Measurements from ENCODE around the gene CHKB. TPM values are rescaled to one million over a fixed set of nuclear protein-coding genes. Genes with fewer than 3 reads are reported as not detected.
A peak's percentile ranks its signal among the peaks of the same experiment; 100 is the strongest.

Gene CHKB
- total and polyA plus RNA-seq, 8 donors = 20.4 to 283 (median 31.7) TPM

DNA sequence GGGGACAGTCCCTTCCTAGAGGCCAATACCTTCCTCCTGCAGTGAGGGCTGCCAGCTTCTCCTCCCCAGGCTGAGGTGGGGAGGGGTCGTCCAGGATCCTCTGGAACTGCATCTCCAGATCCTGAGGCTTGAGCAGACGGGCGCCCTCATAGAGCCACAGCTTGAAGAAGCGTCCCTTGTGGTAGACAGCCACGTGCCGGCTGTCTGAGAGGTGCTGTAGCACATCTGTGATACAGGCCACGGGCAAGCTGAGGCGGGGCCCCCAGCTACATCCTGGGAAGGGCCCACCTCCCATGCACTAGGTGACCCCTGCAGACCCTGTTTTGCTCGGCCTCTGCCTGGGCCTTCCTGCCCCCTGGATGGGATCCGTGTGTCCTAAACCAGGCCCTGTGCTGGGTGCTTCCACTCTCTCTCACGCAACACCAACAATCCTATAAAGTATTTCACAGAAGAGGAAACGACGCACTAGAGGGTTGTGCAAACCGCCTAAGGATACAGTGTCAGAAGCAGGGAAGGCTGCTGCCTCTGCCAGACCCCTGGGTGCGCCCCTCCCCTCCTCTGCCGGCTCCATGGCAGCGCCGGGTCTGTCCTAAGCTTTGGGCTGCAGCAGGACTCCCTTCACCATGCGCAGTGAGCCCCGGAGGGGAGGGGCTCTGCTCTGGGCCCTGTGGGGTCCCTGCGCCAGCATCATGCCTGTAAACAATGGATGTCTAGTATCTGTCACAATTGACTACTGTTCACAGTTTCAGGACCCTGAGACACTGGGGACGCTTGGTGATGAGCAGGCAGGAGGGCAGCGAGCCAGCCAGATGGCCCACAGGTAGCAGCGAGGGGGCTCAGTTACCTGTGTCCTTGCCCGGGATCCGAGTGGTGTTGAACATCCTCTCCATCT is 8.9 kb downstream of the CHKB start:
- ATAC-seq (no peak), DNase-seq (peak in 1 of 6 donors; percentile 51), FAIRE-seq (no peak)
- H3K27ac ChIP-seq = no peak overlapping the region
- intact Hi-C loops (cut with DNase I) = no loop called here
- no peak overlapping the region for H3K4me3 ChIP-seq
- no peaks in the 10 kb centered on the region for H3K9me3 ChIP-seq
- TF ChIP-seq CTCF (IDR thresholded peaks at IDR 0.05) = no peak
- H3K4me1 ChIP-seq = peaks cover 0 to 10% (median 2%) of the 10 kb centered on the region in 3 donors
- peaks cover 0 to 16% (median 0%) of the 10 kb centered on the region in 3 donors for H3K36me3 ChIP-seq
- no peaks in the 10 kb centered on the region for H3K27me3 ChIP-seq
- WGBS, 2 donors = 88% methylated on average over 26 of the region's 26 CpGs

- Histone ChIP-seq H3K9me3 (no peaks in the 10 kb centered on the region), H3K27me3 (no peaks in the 10 kb centered on the region), H3K4me3 (no peak overlapping the region), H3K4me1 (peaks cover 0 to 14% (median 6%) of the 10 kb centered on the region in 3 donors), H3K27ac (no peak overlapping the region), H3K36me3 (peaks cover 0 to 16% (median 0%) of the 10 kb centered on the region in 3 donors)
- DNase-seq (peak in 2 of 6 donors; percentile 32 to 66), FAIRE-seq (no peak), ATAC-seq (no peak)
- WGBS, 2 donors = 91 to 95% methylated on average over 11 of the region's 11 CpGs
- no peak for TF ChIP-seq CTCF (IDR thresholded peaks at IDR 0.05)
- intact Hi-C loops (cut with DNase I) = no loop called here
These were observed 9.7 kb downstream of the CHKB start for GRCh38 chr22:50572965-50573364.

GRCh38 chr22:50571264-50572175 is 11.1 kb downstream of the CHKB start:
- no peak for TF ChIP-seq CTCF (IDR thresholded peaks at IDR 0.05)
- H3K4me3 ChIP-seq = no peak overlapping the region
- intact Hi-C loops (cut with DNase I) = no loop called here
- H3K4me1 ChIP-seq = peaks cover 0 to 14% (median 6%) of the 10 kb centered on the region in 3 donors
- DNase-seq (peak in 2 of 6 donors; percentile 37 to 40), ATAC-seq (no peak), FAIRE-seq (no peak)
- no peaks in the 10 kb centered on the region for H3K27me3 ChIP-seq
- no peaks in the 10 kb centered on the region for H3K9me3 ChIP-seq
- no peak overlapping the region for H3K27ac ChIP-seq
- 86 to 88% methylated on average over 26 of the region's 26 CpGs for WGBS, 2 donors
- H3K36me3 ChIP-seq = peaks cover 0 to 16% (median 0%) of the 10 kb centered on the region in 3 donors

- Histone ChIP-seq H3K27me3 (no peaks in the 10 kb centered on the region), H3K36me3 (peaks cover 0 to 16% (median 0%) of the 10 kb centered on the region in 3 donors), H3K9me3 (no peaks in the 10 kb centered on the region), H3K4me1 (peaks cover 0 to 14% (median 6%) of the 10 kb centered on the region in 3 donors), H3K27ac (no peak overlapping the region), H3K4me3 (no peak overlapping the region)
- DNase-seq (no peak), ATAC-seq (no peak), FAIRE-seq (no peak)
- WGBS, 2 donors = 90 to 93% methylated on average over 12 of the region's 12 CpGs
- TF ChIP-seq CTCF (IDR thresholded peaks at IDR 0.05) = no peak
- intact Hi-C loops (cut with DNase I) = no loop called here
These were observed 11.8 kb downstream of the CHKB start for GRCh38 chr22:50570861-50571260.
